Peyer's patch (tissue), 4 donors: ENCODE results near the gene CYTL1.

Source experiments
- POLR2A ChIP-seq, 2 donors: fragments of 450-650 bp; IDR thresholded peaks; one replicate each; pipeline ENCODE4 v1.5.1; 2017; ENCODE audit warnings: antibody characterized with exemption in 2 of 2, mild to moderate bottlenecking in 2 of 2, moderate library complexity in 2 of 2
- TF ChIP-seq, protein P1 (sequence below), 6 experiments: fragments of 450-650 bp in 4 of 6; fragments of 200-600 bp in 2 of 6; sonication (generic) in 1 of 6; IDR thresholded peaks; one replicate each; pipeline ENCODE4 v1.5.1; 2017 to 2019; ENCODE audit warnings: antibody characterized with exemption in 6 of 6, mild to moderate bottlenecking in 3 of 6, moderate library complexity in 1 of 6

DNA sequence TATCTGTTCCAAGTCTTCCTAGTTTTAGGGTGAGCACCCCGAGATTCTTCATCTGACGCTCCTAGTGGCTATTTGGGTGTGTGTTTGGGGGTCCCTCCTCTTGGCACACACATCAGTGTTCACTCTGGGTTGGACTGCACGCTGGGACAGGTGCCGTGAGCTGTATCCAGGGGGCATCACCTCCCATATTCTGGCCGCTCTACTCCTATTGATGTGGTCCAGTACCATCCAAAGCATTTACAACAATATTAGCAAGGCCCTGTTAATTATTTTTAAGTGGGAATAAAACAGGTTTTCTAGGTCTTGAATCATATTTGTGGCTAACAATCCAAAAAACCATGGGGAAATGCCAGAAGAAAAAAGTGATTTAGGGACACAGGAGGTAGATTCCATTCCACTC, 26.4 kb downstream of the CYTL1 start:
- TF ChIP-seq, protein P1, sequence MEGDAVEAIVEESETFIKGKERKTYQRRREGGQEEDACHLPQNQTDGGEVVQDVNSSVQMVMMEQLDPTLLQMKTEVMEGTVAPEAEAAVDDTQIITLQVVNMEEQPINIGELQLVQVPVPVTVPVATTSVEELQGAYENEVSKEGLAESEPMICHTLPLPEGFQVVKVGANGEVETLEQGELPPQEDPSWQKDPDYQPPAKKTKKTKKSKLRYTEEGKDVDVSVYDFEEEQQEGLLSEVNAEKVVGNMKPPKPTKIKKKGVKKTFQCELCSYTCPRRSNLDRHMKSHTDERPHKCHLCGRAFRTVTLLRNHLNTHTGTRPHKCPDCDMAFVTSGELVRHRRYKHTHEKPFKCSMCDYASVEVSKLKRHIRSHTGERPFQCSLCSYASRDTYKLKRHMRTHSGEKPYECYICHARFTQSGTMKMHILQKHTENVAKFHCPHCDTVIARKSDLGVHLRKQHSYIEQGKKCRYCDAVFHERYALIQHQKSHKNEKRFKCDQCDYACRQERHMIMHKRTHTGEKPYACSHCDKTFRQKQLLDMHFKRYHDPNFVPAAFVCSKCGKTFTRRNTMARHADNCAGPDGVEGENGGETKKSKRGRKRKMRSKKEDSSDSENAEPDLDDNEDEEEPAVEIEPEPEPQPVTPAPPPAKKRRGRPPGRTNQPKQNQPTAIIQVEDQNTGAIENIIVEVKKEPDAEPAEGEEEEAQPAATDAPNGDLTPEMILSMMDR (IDR thresholded peaks at IDR 0.05) = no peak
- TF ChIP-seq POLR2A (IDR thresholded peaks at IDR 0.05) = no peak
